GM12878 (cell line): ENCODE data around the gene KBTBD7. TPM values are rescaled to one million over a fixed set of nuclear protein-coding genes. Genes with fewer than 3 reads are reported as not detected.
A peak's percentile ranks its signal among the peaks of the same experiment; 100 is the strongest.

Experiments
- ATAC-seq: fragments of 200-7000 bp; cut with Tn5 transposase; 3 replicates; pipeline ENCODE4 v1.9.1; 2020; ENCODE audit warnings: mild to moderate bottlenecking, moderate library complexity
- BruUV-seq: library from RNA; stranded (reverse); fragments of 400-500 nt; replicated peaks from 2 replicates; lab custom pipeline; 2021; lab: Mats Ljungman, UMichigan
- CTCF ChIA-PET: fragments of 300-600 bp; sonication (Branson Sonifier 250); formaldehyde crosslinking; extraction: SDS; loops from one replicate; lab custom pipeline; 2021; ENCODE audit warnings: inconsistent platforms; lab: Yijun Ruan, JAX
- POLR2A ChIA-PET: fragments of 350-600 bp; formaldehyde crosslinking; extraction: SDS; loops from one replicate; lab custom pipeline; 2021; ENCODE audit warnings: inconsistent platforms; lab: Charles Lee
- RAD21 ChIA-PET: fragments of 300-600 bp; sonication (Branson Sonifier 250); formaldehyde crosslinking; loops from one replicate; lab custom pipeline; 2023; ENCODE audit warnings: antibody characterized with exemption; ENCODE audit not compliant: unreplicated experiment; lab: Charles Lee
- SMC1A ChIA-PET: fragments of 300-600 bp; sonication (Branson Sonifier 250); formaldehyde crosslinking; loops from one replicate; lab custom pipeline; 2023; ENCODE audit not compliant: unreplicated experiment, uncharacterized antibody; lab: Charles Lee
- DNase-seq: peaks from one replicate; pipeline ENCODE4 v3.0.0-alpha.2; 2011; ENCODE audit warnings: low read depth, low spot score
- FAIRE-seq: peaks from 3 replicates; lab custom pipeline; 2011; peaks lifted over from hg19 to GRCh38; lab: Jason Lieb, UNC
- H2AFZ ChIP-seq: 2 replicates; pipeline ENCODE4 v1.6.0; 2011; ENCODE audit warnings: low read depth, low read length, control low read depth; ENCODE audit not compliant: control insufficient read depth
- H3K27ac ChIP-seq: 2 replicates; pipeline ENCODE4 v1.5.1; 2011; ENCODE audit warnings: control low read depth; ENCODE audit not compliant: control insufficient read depth, insufficient read depth
- H3K27me3 ChIP-seq, 2 experiments: replicated peaks in 1 of 2; 2 replicates each; pipeline versions ENCODE4 v1.6.0 to v1.6.1; 2011; ENCODE audit warnings: low read length in 1 of 2; ENCODE audit not compliant: control insufficient read depth in 2 of 2, insufficient read depth in 2 of 2
- H3K36me3 ChIP-seq, 2 experiments: 2 replicates each; pipeline ENCODE4 v1.5.1; 2011; ENCODE audit warnings: low read length in 1 of 2; ENCODE audit not compliant: control insufficient read depth in 2 of 2, insufficient read depth in 2 of 2
- H3K4me1 ChIP-seq: 2 replicates; pipeline ENCODE4 v1.6.1; 2011; ENCODE audit warnings: mild to moderate bottlenecking, low read length, moderate library complexity, mixed read lengths; ENCODE audit not compliant: control insufficient read depth, insufficient read depth
- H3K4me2 ChIP-seq: 2 replicates; pipeline ENCODE4 v1.6.0; 2011; ENCODE audit warnings: control low read depth; ENCODE audit not compliant: control insufficient read depth, insufficient read depth
- H3K4me3 ChIP-seq: fragments of 200-600 bp; sonication (generic); 2 replicates; pipeline ENCODE4 v1.5.1; 2016
- H3K79me2 ChIP-seq: 2 replicates; pipeline ENCODE4 v1.6.0; 2011; ENCODE audit warnings: low read length; ENCODE audit not compliant: control insufficient read depth, insufficient read depth
- H3K9ac ChIP-seq: 2 replicates; pipeline ENCODE4 v1.8.0; 2011; ENCODE audit warnings: low read length, control low read depth, mixed read lengths; ENCODE audit not compliant: control insufficient read depth, insufficient read depth
- H3K9me3 ChIP-seq: replicated peaks from 3 replicates; pipeline ENCODE4 v1.5.1; 2011; ENCODE audit warnings: mild to moderate bottlenecking, low read length; ENCODE audit not compliant: control insufficient read depth, insufficient read depth
- H4K20me1 ChIP-seq: 2 replicates; pipeline ENCODE4 v1.6.0; 2011; ENCODE audit not compliant: control insufficient read depth, insufficient read depth
- BRCA1 ChIP-seq: IDR thresholded peaks from 2 replicates; pipeline ENCODE4 v1.6.1; 2011; ENCODE audit warnings: low read depth, low read length, improper control_type of control experiment
- DPF2 ChIP-seq: fragments of 450-650 bp; IDR thresholded peaks from 2 replicates; pipeline ENCODE4 v1.6.1; 2017; ENCODE audit warnings: mild to moderate bottlenecking
- FOXM1 ChIP-seq: IDR thresholded peaks from 2 replicates; pipeline ENCODE4 v1.6.1; 2012; ENCODE audit warnings: low read depth, mild to moderate bottlenecking, inconsistent platforms, low read length, moderate library complexity
- KDM1A ChIP-seq: fragments of 200-600 bp; sonication (generic); IDR thresholded peaks from 2 replicates; pipeline ENCODE4 v1.6.1; 2016; ENCODE audit warnings: borderline replicate concordance
- MEF2A ChIP-seq: IDR thresholded peaks from 2 replicates; pipeline ENCODE4 v1.6.1; 2011; ENCODE audit warnings: low read depth, mild to moderate bottlenecking, low read length, moderate library complexity; ENCODE audit not compliant: insufficient read depth
- NFXL1 ChIP-seq: fragments of 450-650 bp; IDR thresholded peaks from 2 replicates; pipeline ENCODE4 v1.6.1; 2017; ENCODE audit warnings: antibody characterized with exemption, mild to moderate bottlenecking, borderline replicate concordance
- NR2C1 ChIP-seq: fragments of 450-650 bp; IDR thresholded peaks from 2 replicates; pipeline ENCODE4 v1.6.1; 2017; ENCODE audit warnings: antibody characterized with exemption, mild to moderate bottlenecking, moderate library complexity
- PBX3 ChIP-seq: IDR thresholded peaks from 2 replicates; pipeline ENCODE4 v1.6.1; 2011; ENCODE audit warnings: mild to moderate bottlenecking, low read depth, low read length, moderate library complexity; ENCODE audit not compliant: insufficient replicate concordance
- POLR2AphosphoS2 ChIP-seq: IDR thresholded peaks from 2 replicates; pipeline ENCODE4 v1.6.1; 2011; ENCODE audit warnings: low read depth, mild to moderate bottlenecking, low read length, improper control_type of control experiment, moderate library complexity
- RUNX3 ChIP-seq: IDR thresholded peaks from 2 replicates; pipeline ENCODE4 v1.6.1; 2012; ENCODE audit warnings: low read length, inconsistent platforms
- SUPT20H ChIP-seq: IDR thresholded peaks from 2 replicates; pipeline ENCODE4 v1.6.1; 2011; ENCODE audit warnings: low read depth, mild to moderate bottlenecking, low read length, moderate library complexity, borderline replicate concordance; ENCODE audit not compliant: control insufficient read depth
- TAF1 ChIP-seq: IDR thresholded peaks from 2 replicates; pipeline ENCODE4 v1.6.1; 2011; ENCODE audit warnings: mild to moderate bottlenecking, low read depth, low read length, borderline replicate concordance
- USF2 ChIP-seq: IDR thresholded peaks from 2 replicates; pipeline ENCODE4 v1.6.1; 2011; ENCODE audit warnings: low read depth, low read length, improper control_type of control experiment, borderline replicate concordance
- YY1 ChIP-seq: IDR thresholded peaks from 2 replicates; pipeline ENCODE4 v1.6.1; 2011; ENCODE audit warnings: low read depth, mild to moderate bottlenecking, low read length
- WGBS: methylation state at CpG from one replicate; pipeline ENCODE4 v1.1.6; 2016; ENCODE audit warnings: low lambda C conversion rate; ENCODE audit not compliant: insufficient replicate concordance, insufficient coverage; ENCODE audit errors: missing lambda C conversion rate; 5-methylcytosine and 5-hydroxymethylcytosine counted together
- in situ Hi-C: fragments of 300-500 bp; cut with MboI; formaldehyde crosslinking; loops from 9 replicates; pipeline ENCODE4 v1.14.3; 2018; ENCODE audit warnings: mixed read lengths
- intact Hi-C: fragments of 100-400 bp; cut with micrococcal nuclease; formaldehyde crosslinking; loops from one replicate; pipeline ENCODE4 v1.14.2; 2022; ENCODE audit not compliant: unreplicated experiment
- polyA plus RNA-seq, 11 experiments: library from polyadenylated mRNA; depleted of rRNA in 4 of 11; unstranded in 6 of 11; stranded (reverse) in 5 of 11; fragments of >200 nt; fragmentation: Nextera tagmentation in 4 of 11; fragmentation: Illumina TruSeq in 1 of 11; extraction: Ambion mirVana in 4 of 11; extraction: Trizol in 1 of 11; gene quantifications; 1 replicate in 1 of 11; 2 replicates in 10 of 11; pipeline versions ENCODE4 v1.2.1 to v1.2.3, GENCODE V29; 2011 to 2016; ENCODE audit warnings: inconsistent platforms in 2 of 11, missing spikeins in 2 of 11, low read depth in 1 of 11
- total RNA-seq, 4 experiments: library from RNA; depleted of rRNA in 3 of 4; stranded (reverse); fragments of >200 nt in 3 of 4; fragmentation: Illumina TruSeq in 1 of 4; extraction: Trizol in 1 of 4; gene quantifications; 2 replicates each; pipeline versions ENCODE4 v1.2.1 to v1.2.3, GENCODE V29; 2013 to 2021
- TF ChIP-seq, protein P1 (sequence below): fragments of 450-650 bp; IDR thresholded peaks from 2 replicates; pipeline ENCODE4 v1.6.1; 2018; ENCODE audit warnings: mild to moderate bottlenecking, low read depth, moderate library complexity; ENCODE audit not compliant: partially characterized antibody
- TF ChIP-seq, protein P2 (sequence below): fragments of 450-650 bp; IDR thresholded peaks from 2 replicates; pipeline ENCODE4 v1.6.1; 2017; ENCODE audit warnings: low read depth, mild to moderate bottlenecking, moderate library complexity

Gene KBTBD7
- total and polyA plus RNA-seq, 10 of the 15 experiments (the other 5 are each of a cell fraction or from before 2014, with no cell fraction given), result 1.8 to 6.0 (median 4.3) TPM

DNA sequence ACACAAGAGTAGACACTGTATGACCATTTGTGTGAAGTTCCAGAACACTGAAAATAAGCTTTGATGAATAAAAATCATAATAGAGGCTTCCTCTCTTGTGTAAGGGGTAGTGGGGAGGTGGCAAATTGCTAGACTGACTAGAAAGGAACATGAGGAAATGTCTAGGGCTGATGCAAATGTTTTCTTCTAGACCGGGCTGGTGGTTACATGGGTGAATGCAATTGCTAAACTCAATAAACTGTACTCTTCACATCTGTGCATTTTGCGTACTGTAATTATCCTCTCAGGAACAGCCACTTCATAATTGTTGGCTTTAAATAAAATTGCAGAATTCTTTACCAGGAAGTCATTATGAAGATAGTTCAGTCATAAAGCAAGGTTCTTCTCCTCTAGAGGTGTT is 5.2 kb upstream of the KBTBD7 start (continued):
- TF ChIP-seq, protein P1, sequence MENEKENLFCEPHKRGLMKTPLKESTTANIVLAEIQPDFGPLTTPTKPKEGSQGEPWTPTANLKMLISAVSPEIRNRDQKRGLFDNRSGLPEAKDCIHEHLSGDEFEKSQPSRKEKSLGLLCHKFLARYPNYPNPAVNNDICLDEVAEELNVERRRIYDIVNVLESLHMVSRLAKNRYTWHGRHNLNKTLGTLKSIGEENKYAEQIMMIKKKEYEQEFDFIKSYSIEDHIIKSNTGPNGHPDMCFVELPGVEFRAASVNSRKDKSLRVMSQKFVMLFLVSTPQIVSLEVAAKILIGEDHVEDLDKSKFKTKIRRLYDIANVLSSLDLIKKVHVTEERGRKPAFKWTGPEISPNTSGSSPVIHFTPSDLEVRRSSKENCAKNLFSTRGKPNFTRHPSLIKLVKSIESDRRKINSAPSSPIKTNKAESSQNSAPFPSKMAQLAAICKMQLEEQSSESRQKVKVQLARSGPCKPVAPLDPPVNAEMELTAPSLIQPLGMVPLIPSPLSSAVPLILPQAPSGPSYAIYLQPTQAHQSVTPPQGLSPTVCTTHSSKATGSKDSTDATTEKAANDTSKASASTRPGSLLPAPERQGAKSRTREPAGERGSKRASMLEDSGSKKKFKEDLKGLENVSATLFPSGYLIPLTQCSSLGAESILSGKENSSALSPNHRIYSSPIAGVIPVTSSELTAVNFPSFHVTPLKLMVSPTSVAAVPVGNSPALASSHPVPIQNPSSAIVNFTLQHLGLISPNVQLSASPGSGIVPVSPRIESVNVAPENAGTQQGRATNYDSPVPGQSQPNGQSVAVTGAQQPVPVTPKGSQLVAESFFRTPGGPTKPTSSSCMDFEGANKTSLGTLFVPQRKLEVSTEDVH, result no peak

DNA sequence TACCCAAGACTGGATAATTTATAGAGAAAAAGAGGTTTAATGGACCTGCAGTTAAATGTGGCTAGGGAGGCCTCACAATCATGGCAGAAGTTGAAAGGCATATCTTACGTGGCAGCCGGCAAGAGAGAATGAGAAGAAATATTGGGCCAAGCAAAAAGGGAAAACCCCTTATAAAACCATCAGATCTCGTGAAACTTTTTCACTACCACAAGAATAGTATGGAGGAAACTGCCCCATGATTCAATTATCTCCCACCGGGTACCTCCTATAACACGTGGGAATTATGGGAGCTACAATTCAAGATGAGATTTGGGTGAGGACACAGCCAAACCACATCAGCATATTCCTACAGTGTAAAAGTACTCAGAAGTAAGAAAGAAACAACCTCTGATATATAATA is 4.7 kb upstream of the KBTBD7 start:
- H4K20me1 ChIP-seq, result no peaks in the 10 kb centered on the region
- H3K9me3 ChIP-seq, result no peaks in the 10 kb centered on the region
- in situ Hi-C loops (no loop called here), intact Hi-C loops (loop anchor here (5.0 kb wide), 1 partner anchor 137 kb away; the partner anchor contains the start of gene WBP4)
- CTCF ChIA-PET, result interaction anchor here (0.8 to 1.5 kb wide), 4 partner anchors 23 to 145 kb away, joined by 3 read pairs; no protein-coding TSS in a partner anchor
- H3K9ac ChIP-seq, result no peak overlapping the region
- no peaks in the 10 kb centered on the region for H3K36me3 ChIP-seq
- no peaks in the 10 kb centered on the region for H3K27me3 ChIP-seq
- WGBS, result 13% methylated on average over 5 of the region's 5 CpGs
- DNase-seq (no peak), FAIRE-seq (peak; percentile 7), ATAC-seq (no peak)
- SMC1A ChIA-PET, result interaction anchor here (0.9 to 1.3 kb wide), 2 partner anchors 144 to 146 kb away, joined by 4 read pairs; no protein-coding TSS in a partner anchor
- POLR2A ChIA-PET, result no interaction called here
- H3K4me1 ChIP-seq, result peaks cover 8% of the 10 kb centered on the region; the same call in 1 of the 2 replicates
- H3K4me2 ChIP-seq, result 0 out of 2 replicates have a peak overlapping the region, but pooled peaks have one; percentile 27
- BruUV-seq, result no TSS peak
- H2AFZ ChIP-seq, result no peak overlapping the region; the same call in 1 of the 2 replicates
- RAD21 ChIA-PET, result no interaction called here
- no peak overlapping the region for H3K4me3 ChIP-seq
- H3K79me2 ChIP-seq, result peaks cover 3% of the 10 kb centered on the region; the same call in 1 of the 2 replicates
- 0 out of 2 replicates have a peak overlapping the region, but pooled peaks have one; percentile 0 for H3K27ac ChIP-seq
- TF ChIP-seq FOXM1 (0 out of 2 replicates have a peak, but pooled peaks have one; percentile 6), NR2C1 (no peak), RUNX3 (peak; percentile 33), SUPT20H (no peak), TAF1 (no peak), NFXL1 (no peak), BRCA1 (no peak), KDM1A (no peak), MEF2A (no peak), POLR2AphosphoS2 (no peak), USF2 (no peak), YY1 (no peak), DPF2 (no peak), PBX3 (no peak)
- TF ChIP-seq, protein P2, sequence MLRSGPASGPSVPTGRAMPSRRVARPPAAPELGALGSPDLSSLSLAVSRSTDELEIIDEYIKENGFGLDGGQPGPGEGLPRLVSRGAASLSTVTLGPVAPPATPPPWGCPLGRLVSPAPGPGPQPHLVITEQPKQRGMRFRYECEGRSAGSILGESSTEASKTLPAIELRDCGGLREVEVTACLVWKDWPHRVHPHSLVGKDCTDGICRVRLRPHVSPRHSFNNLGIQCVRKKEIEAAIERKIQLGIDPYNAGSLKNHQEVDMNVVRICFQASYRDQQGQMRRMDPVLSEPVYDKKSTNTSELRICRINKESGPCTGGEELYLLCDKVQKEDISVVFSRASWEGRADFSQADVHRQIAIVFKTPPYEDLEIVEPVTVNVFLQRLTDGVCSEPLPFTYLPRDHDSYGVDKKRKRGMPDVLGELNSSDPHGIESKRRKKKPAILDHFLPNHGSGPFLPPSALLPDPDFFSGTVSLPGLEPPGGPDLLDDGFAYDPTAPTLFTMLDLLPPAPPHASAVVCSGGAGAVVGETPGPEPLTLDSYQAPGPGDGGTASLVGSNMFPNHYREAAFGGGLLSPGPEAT, result 0 out of 2 replicates have a peak, but pooled peaks have one; percentile 32
